ENCODE results near the gene METAP1D.

DNA sequence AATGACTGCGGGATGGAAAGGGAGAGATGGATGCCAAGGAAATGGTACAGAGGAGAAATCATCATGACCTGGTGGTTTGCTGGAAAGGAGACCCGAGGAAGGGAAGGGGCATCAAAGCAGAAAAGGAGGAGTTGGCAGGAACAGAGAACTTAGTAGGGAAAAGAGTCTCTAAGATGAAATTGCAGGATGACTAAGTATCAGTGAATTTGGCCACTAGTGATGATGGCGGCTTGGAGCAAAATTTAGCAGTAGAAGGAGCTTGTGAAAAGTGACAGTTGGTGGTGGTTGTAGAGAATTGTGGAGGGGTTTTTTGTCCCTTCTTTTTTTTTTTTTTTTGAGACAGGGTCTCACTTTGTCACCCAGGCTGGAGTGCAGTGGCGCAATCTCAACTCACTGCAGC, 10.1 kb downstream of the METAP1D start:
- TF ChIP-seq, protein P1, sequence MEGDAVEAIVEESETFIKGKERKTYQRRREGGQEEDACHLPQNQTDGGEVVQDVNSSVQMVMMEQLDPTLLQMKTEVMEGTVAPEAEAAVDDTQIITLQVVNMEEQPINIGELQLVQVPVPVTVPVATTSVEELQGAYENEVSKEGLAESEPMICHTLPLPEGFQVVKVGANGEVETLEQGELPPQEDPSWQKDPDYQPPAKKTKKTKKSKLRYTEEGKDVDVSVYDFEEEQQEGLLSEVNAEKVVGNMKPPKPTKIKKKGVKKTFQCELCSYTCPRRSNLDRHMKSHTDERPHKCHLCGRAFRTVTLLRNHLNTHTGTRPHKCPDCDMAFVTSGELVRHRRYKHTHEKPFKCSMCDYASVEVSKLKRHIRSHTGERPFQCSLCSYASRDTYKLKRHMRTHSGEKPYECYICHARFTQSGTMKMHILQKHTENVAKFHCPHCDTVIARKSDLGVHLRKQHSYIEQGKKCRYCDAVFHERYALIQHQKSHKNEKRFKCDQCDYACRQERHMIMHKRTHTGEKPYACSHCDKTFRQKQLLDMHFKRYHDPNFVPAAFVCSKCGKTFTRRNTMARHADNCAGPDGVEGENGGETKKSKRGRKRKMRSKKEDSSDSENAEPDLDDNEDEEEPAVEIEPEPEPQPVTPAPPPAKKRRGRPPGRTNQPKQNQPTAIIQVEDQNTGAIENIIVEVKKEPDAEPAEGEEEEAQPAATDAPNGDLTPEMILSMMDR (IDR thresholded peaks at IDR 0.05): no peak
- no peak for TF ChIP-seq POLR2A (IDR thresholded peaks at IDR 0.05)

Measured in thyroid gland (tissue), 4 donors.